Ecto neural progenitor cell (in vitro differentiated cells): Measurements from ENCODE around the gene ACVR2B.

Experiments
- DNase-seq: peaks from one replicate; pipeline ENCODE4 v3.0.0-alpha.2; 2018; ENCODE audit warnings: low spot score

Gene ACVR2B

GRCh38 chr3:38488949-38489348, 35.3 kb downstream of the ACVR2B start:
- no peak for DNase-seq

- no peak for DNase-seq
Observed at GRCh38 chr3:38489766-38490165, 36.1 kb downstream of the ACVR2B start.

- DNase-seq, result no peak
Observed at GRCh38 chr3:38490281-38491030, 36.8 kb downstream of the ACVR2B start.

GRCh38 chr3:38491215-38491614, 37.5 kb downstream of the ACVR2B start:
- DNase-seq, result no peak

- no peak for DNase-seq
Observed at GRCh38 chr3:38493031-38493430, 39.3 kb downstream of the ACVR2B start.

GRCh38 chr3:38496131-38496910, 42.6 kb downstream of the ACVR2B start, which contains the start of gene EXOG:
Gene EXOG (plus strand): TSS chr3:38496340. CDS start chr3:38496368, 28 bp downstream.
- DNase-seq, result peak; percentile 98

- DNase-seq, result no peak
Observed at GRCh38 chr3:38497031-38497430, 43.3 kb downstream of the ACVR2B start.

- DNase-seq, result no peak
Observed at GRCh38 chr3:38500688-38501417, 47.2 kb downstream of the ACVR2B start.

- DNase-seq, result no peak
Observed at GRCh38 chr3:38507120-38507519, 53.4 kb downstream of the ACVR2B start.

- no peak for DNase-seq
Observed at GRCh38 chr3:38509732-38510131, 56.0 kb downstream of the ACVR2B start.

GRCh38 chr3:38510631-38511030, 56.9 kb downstream of the ACVR2B start:
- no peak for DNase-seq

- DNase-seq, result no peak
Observed at GRCh38 chr3:38511546-38511945, 57.9 kb downstream of the ACVR2B start.

GRCh38 chr3:38515367-38515766, 61.7 kb downstream of the ACVR2B start:
- no peak for DNase-seq

GRCh38 chr3:38516669-38517068, 63.0 kb downstream of the ACVR2B start:
- no peak for DNase-seq

GRCh38 chr3:38519000-38519399, 65.3 kb downstream of the ACVR2B start:
- DNase-seq, result no peak

- DNase-seq, result no peak
Observed at GRCh38 chr3:38519651-38520050, 66.0 kb downstream of the ACVR2B start.

- peak; percentile 76 for DNase-seq
Observed at GRCh38 chr3:38521391-38521987, 67.8 kb downstream of the ACVR2B start.

GRCh38 chr3:38522002-38522401, 68.3 kb downstream of the ACVR2B start:
- DNase-seq, result no peak

GRCh38 chr3:38524141-38524739, 70.5 kb downstream of the ACVR2B start:
- DNase-seq, result no peak

GRCh38 chr3:38526792-38527191, 73.1 kb downstream of the ACVR2B start:
- DNase-seq, result no peak

- no peak for DNase-seq
Observed at GRCh38 chr3:38528457-38528856, 74.8 kb downstream of the ACVR2B start.

GRCh38 chr3:38532529-38532928, 78.8 kb downstream of the ACVR2B start:
- peak; percentile 22 for DNase-seq
